Measurements from ENCODE around the gene F8.

- TF ChIP-seq, protein P1, sequence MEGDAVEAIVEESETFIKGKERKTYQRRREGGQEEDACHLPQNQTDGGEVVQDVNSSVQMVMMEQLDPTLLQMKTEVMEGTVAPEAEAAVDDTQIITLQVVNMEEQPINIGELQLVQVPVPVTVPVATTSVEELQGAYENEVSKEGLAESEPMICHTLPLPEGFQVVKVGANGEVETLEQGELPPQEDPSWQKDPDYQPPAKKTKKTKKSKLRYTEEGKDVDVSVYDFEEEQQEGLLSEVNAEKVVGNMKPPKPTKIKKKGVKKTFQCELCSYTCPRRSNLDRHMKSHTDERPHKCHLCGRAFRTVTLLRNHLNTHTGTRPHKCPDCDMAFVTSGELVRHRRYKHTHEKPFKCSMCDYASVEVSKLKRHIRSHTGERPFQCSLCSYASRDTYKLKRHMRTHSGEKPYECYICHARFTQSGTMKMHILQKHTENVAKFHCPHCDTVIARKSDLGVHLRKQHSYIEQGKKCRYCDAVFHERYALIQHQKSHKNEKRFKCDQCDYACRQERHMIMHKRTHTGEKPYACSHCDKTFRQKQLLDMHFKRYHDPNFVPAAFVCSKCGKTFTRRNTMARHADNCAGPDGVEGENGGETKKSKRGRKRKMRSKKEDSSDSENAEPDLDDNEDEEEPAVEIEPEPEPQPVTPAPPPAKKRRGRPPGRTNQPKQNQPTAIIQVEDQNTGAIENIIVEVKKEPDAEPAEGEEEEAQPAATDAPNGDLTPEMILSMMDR (IDR thresholded peaks at IDR 0.05) = no peak
- no peak for TF ChIP-seq EP300 (IDR thresholded peaks at IDR 0.05)
- no peak for TF ChIP-seq POLR2A (IDR thresholded peaks at IDR 0.05)
Observed at GRCh38 chrX:154991039-154991438, 31.5 kb downstream of the F8 start.
